Stimulated activated CD4-positive, alpha-beta T cell treated with anti-CD3 and anti-CD28 coated beads, Interleukin-12 subunit alpha, Interleukin-12 subunit beta, amount 100 ng/mL, for 4 hours (primary cell): Measurements from ENCODE around the gene ADARB1.

Source experiments
- DNase-seq: peaks from one replicate; pipeline ENCODE4 v3.0.0-alpha.2; 2020

Gene ADARB1

GRCh38 chr21:45236481-45236880 is 162.1 kb downstream of the ADARB1 start:
- DNase-seq = no peak

- no peak for DNase-seq
Observed at GRCh38 chr21:45237401-45237800, 163.0 kb downstream of the ADARB1 start.

GRCh38 chr21:45241357-45241756 is 167.0 kb downstream of the ADARB1 start:
- no peak for DNase-seq

GRCh38 chr21:45243603-45244002 is 169.2 kb downstream of the ADARB1 start:
- no peak for DNase-seq

GRCh38 chr21:45244799-45245340 is 170.5 kb downstream of the ADARB1 start:
- no peak for DNase-seq

GRCh38 chr21:45246386-45247320 is 172.3 kb downstream of the ADARB1 start:
- no peak for DNase-seq

- DNase-seq = no peak
Observed at GRCh38 chr21:45248301-45248892, 174.0 kb downstream of the ADARB1 start.

GRCh38 chr21:45248893-45249381 is 174.6 kb downstream of the ADARB1 start:
- DNase-seq = no peak

- no peak for DNase-seq
Observed at GRCh38 chr21:45249626-45250025, 175.2 kb downstream of the ADARB1 start.

GRCh38 chr21:45250272-45250671 is 175.9 kb downstream of the ADARB1 start:
- no peak for DNase-seq

GRCh38 chr21:45250914-45251634 is 176.7 kb downstream of the ADARB1 start:
- DNase-seq = no peak

- no peak for DNase-seq
Observed at GRCh38 chr21:45251635-45252447, 177.5 kb downstream of the ADARB1 start.

- no peak for DNase-seq
Observed at GRCh38 chr21:45252448-45252925, 178.1 kb downstream of the ADARB1 start.

GRCh38 chr21:45253180-45253579 is 178.8 kb downstream of the ADARB1 start:
- DNase-seq = no peak

GRCh38 chr21:45253633-45254459 is 179.5 kb downstream of the ADARB1 start:
- no peak for DNase-seq

- DNase-seq = no peak
Observed at GRCh38 chr21:45254460-45254930, 180.1 kb downstream of the ADARB1 start.

- DNase-seq = no peak
Observed at GRCh38 chr21:45255381-45256020, 181.1 kb downstream of the ADARB1 start.

- no peak for DNase-seq
Observed at GRCh38 chr21:45256021-45256911, 181.9 kb downstream of the ADARB1 start.

GRCh38 chr21:45256912-45257672 is 182.7 kb downstream of the ADARB1 start:
- no peak for DNase-seq
